Stimulated activated CD8-positive, alpha-beta memory T cell treated with anti-CD3 and anti-CD28 coated beads, Interleukin-4, amount 100 ng/mL, for 24 hours (primary cell): Measurements from ENCODE around the gene FAM89A.

Experiments used
- DNase-seq: peaks from one replicate; pipeline ENCODE4 v3.0.0-alpha.2; 2020; ENCODE audit warnings: low read depth

FAM89A gene

GRCh38 chr1:231040019-231040799 is at the start of gene FAM89A:
Gene FAM89A, minus strand, starts transcription at chr1:231040254. Its CDS starts 43 bp downstream, at chr1:231040211.
- peak; percentile 59 for DNase-seq

- DNase-seq = no peak
These were observed 44.3 kb upstream of the FAM89A start for GRCh38 chr1:231084353-231084752.

DNA sequence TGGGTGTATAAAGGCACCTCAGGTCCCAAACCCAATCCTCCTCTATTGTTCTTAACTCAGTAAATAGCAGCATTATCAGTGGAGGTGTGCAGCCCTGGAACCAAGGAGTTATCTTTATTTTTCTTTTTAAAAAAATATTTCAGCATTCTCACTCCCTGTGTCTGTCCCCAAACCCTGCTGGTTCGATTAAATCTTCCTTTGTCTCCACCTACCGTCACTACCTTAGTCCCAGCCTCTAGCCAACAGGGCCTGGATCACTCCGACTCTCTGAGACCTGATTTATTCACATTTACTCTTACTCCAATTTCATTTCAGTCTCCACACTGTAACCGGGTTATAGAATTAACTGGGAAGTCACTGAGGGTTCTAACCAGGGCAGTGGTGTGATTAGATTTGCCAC is 39.1 kb upstream of the FAM89A start:
- no peak for DNase-seq

- DNase-seq = no peak
These were observed 38.2 kb upstream of the FAM89A start for GRCh38 chr1:231078250-231078649.

GRCh38 chr1:231076802-231077201 is 36.7 kb upstream of the FAM89A start:
- no peak for DNase-seq

GRCh38 chr1:231075497-231075896 is 35.4 kb upstream of the FAM89A start:
- no peak for DNase-seq

GRCh38 chr1:231075020-231075419 is 35.0 kb upstream of the FAM89A start:
- DNase-seq = no peak

DNA sequence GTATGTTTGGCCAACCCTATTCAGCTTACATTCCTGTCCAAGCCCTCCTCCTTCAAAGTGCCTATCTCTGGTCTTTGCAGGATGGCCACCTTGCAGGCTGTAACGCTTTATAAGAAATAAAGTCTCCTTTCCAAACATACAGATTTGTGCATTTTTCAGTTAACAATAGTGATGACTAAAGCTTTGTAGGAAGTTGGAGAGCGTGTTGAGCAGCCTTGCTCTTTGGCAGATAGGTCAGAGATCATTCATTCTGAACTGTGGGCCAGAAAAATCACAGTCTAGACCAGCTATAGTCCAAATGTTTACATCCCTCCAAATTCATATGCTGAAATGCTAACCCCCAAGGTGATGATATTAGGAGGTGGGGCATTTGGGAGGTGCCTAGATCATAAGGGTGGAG is 34.0 kb upstream of the FAM89A start:
- DNase-seq = no peak

GRCh38 chr1:231073331-231073730 is 33.3 kb upstream of the FAM89A start:
- DNase-seq = no peak

DNA sequence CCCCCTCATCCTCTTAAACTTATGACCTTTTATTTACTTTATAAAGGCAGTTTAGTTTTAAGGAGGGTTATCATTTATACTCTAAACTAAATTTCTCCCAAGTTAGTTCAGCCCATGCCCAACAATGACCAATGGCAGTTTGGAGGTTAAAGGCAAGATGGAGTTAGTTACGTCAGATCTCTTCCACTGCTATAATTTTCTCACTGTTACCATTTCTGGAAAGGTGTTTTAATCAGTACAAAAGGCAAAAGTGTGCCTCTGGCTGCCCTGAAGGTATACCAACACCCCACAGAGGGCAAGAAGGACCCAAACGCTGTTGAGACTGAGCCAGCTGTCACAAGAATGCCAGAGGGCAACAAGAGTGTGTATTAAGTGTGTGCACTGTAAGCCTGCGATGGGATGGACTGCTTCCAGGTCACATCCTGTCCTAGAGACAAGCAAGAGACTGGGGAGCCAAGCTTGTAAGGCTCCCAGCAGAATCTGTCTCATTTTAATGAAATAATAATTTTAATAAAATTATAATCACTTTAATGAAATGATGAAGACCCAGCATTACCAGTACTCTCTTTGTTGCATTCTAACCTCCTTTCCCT is 32.5 kb upstream of the FAM89A start:
- DNase-seq = no peak

DNA sequence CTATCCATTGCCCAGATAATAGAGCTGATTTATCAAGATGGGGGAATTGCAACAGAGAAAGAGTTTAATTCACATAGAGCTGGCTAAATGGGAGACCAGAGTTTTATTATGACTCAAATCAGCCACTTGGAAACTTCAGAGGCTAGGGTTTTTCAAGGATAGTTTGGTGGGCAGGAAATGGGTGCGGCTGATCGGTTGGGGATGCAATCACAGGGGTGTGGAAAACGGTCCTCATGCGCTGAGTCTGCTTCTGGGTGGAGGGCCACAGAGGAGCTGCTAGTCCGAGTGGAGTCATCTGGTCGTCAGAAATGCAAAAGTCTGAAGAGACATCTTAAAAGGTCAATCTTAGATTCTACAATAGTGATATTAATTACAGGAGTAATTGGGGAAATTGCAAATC is 32.0 kb upstream of the FAM89A start:
- no peak for DNase-seq

- no peak for DNase-seq
These were observed 30.8 kb upstream of the FAM89A start for GRCh38 chr1:231070758-231071444.

GRCh38 chr1:231069333-231069732 is 29.3 kb upstream of the FAM89A start:
- no peak for DNase-seq

DNA sequence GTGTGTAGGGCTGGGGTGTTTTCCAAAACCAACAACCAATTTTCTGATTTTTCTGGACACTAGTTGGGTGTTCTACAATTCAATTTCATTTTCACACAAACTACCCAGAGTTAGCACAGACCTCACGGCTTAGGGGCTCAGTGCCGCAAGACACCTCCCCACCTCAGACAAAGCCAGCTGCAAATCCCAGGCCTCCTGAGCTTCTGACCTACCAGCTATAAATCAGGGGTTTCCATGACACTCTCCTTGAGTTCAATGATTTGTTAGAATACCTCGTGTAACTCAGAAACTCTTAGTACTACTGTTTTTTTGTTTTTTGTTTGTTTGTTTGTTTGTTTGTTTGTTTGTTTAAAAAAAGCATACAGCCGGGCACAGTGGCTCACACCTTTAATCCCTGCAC is 28.7 kb upstream of the FAM89A start:
- no peak for DNase-seq

- no peak for DNase-seq
These were observed 25.6 kb upstream of the FAM89A start for GRCh38 chr1:231065510-231066241.

DNA sequence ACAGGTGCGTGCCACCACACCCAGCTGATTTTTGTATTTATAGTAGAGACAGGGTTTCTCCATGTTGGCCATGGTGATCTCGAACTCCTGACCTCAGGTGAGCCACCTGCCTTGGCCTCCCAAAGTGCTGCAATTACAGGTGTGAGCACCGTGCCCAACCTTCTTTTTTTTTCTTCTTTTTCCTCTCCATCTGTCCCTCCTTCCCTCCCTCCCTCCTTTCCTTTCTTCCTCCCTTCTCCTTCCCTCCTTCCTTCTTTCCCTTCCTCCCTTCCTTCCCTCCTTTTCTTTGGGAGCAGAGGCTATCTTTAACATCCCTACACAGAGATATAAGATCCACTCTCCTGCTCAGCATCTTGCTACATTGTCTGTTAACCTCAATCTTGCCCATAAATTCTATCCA is 24.4 kb upstream of the FAM89A start:
- no peak for DNase-seq

GRCh38 chr1:231063331-231063730 is 23.3 kb upstream of the FAM89A start:
- DNase-seq = no peak

GRCh38 chr1:231062500-231063270 is 22.6 kb upstream of the FAM89A start:
- no peak for DNase-seq

DNA sequence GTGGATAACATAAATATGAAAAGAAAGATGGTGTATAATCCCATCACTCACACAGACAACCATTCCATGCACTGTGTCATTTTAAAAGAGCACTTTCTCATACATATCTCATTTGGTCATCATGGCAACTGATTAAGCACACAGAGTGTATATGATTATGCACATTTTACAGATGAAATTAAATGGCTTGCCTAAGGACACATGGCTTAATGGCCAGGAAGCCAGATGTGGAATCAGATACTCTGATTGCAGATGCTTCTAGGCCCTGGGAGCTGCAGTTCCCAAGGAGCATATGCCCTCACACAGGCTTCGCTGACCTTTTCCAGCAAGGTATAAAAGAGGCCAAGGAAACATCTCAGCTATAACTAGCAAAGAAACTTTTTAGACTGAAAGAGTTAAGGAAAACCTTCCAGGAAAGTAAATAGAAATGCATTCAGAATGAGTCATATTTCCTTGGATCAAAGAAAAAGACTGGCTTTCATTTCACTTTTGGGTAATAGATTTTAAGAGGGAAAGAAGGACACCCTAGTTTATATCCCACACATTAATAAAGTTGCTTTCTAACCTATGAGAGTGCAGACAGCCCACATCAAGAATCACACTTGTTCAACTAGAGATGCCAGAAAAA is 19.6 kb upstream of the FAM89A start:
- no peak for DNase-seq

DNA sequence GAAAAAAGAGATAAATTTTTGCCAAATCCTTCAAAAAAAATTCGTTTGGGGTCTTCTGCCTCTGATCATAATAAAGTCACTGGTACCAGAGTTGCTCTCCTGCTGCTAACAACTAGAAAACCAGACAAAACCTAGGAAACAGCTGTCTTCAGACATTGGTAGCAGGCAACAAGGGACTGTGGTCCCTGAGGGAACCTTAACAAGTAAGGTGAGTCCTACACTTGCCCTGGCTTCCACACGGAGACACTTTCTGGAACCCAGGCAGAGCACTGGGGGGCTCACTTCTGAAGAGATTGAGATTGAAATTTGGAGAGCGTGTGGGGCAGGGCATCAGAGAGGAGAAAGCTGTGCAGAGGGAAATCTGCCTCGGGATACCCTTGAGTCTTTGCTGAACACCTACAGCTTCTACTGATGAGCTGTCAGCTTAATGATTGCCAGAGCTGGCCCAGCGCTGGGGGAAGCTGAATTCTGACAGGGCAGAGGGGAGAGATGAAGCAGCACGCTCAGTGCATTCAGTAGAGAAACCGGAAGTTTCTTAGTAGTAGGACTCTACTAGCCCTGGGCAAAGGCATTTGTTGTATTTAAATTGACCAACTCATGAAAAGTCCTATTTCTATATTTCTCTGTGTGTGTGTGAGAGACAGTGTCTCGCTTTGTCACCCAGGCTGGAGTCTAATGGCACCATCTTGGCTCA is 18.5 kb upstream of the FAM89A start:
- DNase-seq = no peak

DNA sequence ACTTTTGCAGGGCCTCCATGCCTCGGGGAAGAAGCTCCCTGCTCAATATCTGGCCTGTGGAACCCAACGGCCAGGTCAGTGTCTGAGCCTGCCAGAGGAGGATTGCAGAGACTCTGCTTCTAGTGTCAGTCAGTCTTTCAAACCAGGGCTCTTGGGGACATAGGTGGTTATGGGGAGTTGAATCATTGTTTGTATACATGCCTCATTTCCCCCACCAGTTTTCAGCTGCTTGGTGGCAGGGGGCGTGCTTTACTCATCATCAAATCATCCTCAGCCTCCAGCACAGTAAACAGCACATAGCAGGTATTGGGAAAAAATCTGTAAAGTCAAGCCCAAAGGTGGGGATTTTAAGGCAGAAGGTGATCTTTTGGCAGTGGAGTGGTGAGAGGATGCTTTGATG is 17.4 kb upstream of the FAM89A start:
- no peak for DNase-seq
